ENCODE data around the gene HBG1.

The HBG1 gene

DNA sequence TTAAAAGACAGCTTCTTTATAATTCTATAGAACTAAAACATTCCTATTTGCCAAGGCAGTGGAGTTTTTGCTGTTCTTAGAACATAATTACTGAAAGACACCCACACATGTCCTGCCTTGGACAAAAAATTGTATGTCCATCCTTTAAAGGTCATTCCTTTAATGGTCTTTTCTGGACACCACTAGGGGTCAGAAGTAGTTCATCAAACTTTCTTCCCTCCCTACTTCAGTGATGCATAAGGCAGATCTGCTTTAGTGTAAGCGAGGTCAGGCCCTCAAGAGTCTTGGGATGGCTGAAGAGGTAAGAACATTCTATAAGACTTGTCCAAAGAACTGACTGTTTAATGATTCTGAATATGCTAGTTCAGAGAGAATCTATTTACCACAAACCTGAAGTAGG, 44.9 kb downstream of the HBG1 start:
- no peak overlapping the region for H3K27ac ChIP-seq
- TF ChIP-seq CTCF (conservative IDR thresholded peaks at IDR 0.05) (peak; percentile 67), ZFX (IDR thresholded peaks at IDR 0.05) (no peak)

GRCh38 chr11:5203366-5203765, 46.3 kb downstream of the HBG1 start:
- TF ChIP-seq ZFX (IDR thresholded peaks at IDR 0.05) (no peak), CTCF (conservative IDR thresholded peaks at IDR 0.05) (no peak)
- H3K27ac ChIP-seq, result no peak overlapping the region

GRCh38 chr11:5200582-5200981, 49.1 kb downstream of the HBG1 start, which contains the start of gene OR51V1:
Gene OR51V1, minus strand, starts transcription at chr11:5200682. Its CDS starts 0 bp downstream, at chr11:5200682.
- TF ChIP-seq ZFX (IDR thresholded peaks at IDR 0.05) (no peak), CTCF (conservative IDR thresholded peaks at IDR 0.05) (no peak)
- H3K27ac ChIP-seq, result no peak within 1 kb of the TSS

DNA sequence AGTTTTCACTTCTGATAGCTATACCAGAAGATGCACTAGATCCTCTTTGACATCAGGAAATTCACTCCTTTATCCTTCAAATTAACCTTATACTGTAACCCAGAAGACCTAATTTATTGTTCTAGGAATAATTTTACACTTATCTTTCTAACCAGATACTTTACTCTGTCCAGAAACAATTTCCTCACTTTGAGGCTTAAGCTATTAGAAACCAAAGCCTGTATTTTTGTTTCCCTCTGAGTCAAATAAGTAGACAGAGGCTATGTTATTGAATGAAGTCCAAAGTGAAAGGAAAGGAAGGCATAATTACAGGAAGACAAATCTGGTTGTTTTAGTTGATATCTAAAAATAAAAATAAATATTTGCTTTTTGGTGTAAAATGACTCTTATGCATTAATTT, 51.4 kb downstream of the HBG1 start:
- no peak overlapping the region for H3K27ac ChIP-seq
- no peak for TF ChIP-seq CTCF (conservative IDR thresholded peaks at IDR 0.05)
- no peak for TF ChIP-seq ZFX (IDR thresholded peaks at IDR 0.05)

Measured in C4-2B (cell line).